K562 (cell line): ENCODE results near the gene MADCAM1. TPM values are rescaled to one million over a fixed set of nuclear protein-coding genes. Genes with fewer than 3 reads are reported as not detected.
A peak's percentile ranks its signal among the peaks of the same experiment; 100 is the strongest.

ENCODE experiments used
- BCL6 ChIP-seq: fragments of 250-450 bp; sonication (Bioruptor Pico); IDR thresholded peaks from 2 replicates; pipeline ENCODE4 v1.4.0; 2020
- CBX1 ChIP-seq: sonication (generic); IDR thresholded peaks from 2 replicates; pipeline ENCODE4 v1.6.1; 2016; ENCODE audit warnings: antibody characterized with exemption, low read depth, mild to moderate bottlenecking
- CTCF ChIP-seq, 3 experiments: IDR thresholded peaks in 2 of 3; conservative IDR thresholded peaks in 1 of 3; 2 replicates each; pipeline ENCODE4 v1.5.1; 2011 to 2012; ENCODE audit warnings: low read length in 3 of 3, mild to moderate bottlenecking in 3 of 3, control low read depth in 2 of 3, improper control_type of control experiment in 1 of 3, inconsistent platforms in 1 of 3, low read depth in 1 of 3, mixed read lengths in 1 of 3, moderate library complexity in 1 of 3; ENCODE audit not compliant: insufficient read depth in 2 of 3
- DNMT1 ChIP-seq: fragments of 450-650 bp; IDR thresholded peaks from 2 replicates; pipeline ENCODE4 v1.6.1; 2016; ENCODE audit warnings: antibody characterized with exemption, mild to moderate bottlenecking
- EGR1 ChIP-seq: fragments of 450-650 bp; conservative IDR thresholded peaks from 2 replicates; pipeline ENCODE4 v1.6.1; 2017; ENCODE audit warnings: mild to moderate bottlenecking
- EHMT2 ChIP-seq: fragments of 450-650 bp; IDR thresholded peaks from 2 replicates; pipeline ENCODE4 v1.6.1; 2018; ENCODE audit warnings: antibody characterized with exemption
- GATAD2A ChIP-seq: fragments of 450-650 bp; IDR thresholded peaks from 2 replicates; pipeline ENCODE4 v1.6.1; 2017
- GATAD2B ChIP-seq: fragments of 450-650 bp; IDR thresholded peaks from 2 replicates; pipeline ENCODE4 v1.6.1; 2017; ENCODE audit warnings: mild to moderate bottlenecking, borderline replicate concordance
- HMG20A ChIP-seq: fragments of 450-650 bp; formaldehyde crosslinking; conservative IDR thresholded peaks from 2 replicates; pipeline ENCODE4 v1.4.0; 2020; ENCODE audit warnings: mild to moderate bottlenecking, mixed read lengths
- IRF1 ChIP-seq: sonication (generic); formaldehyde crosslinking; IDR thresholded peaks from 2 replicates; pipeline ENCODE4 v1.8.0; 2022; ENCODE audit warnings: missing genetic modification reagents, mild to moderate bottlenecking, borderline replicate concordance
- IRF2 ChIP-seq: sonication (generic); formaldehyde crosslinking; IDR thresholded peaks from 2 replicates; pipeline ENCODE4 v1.8.1; 2022; ENCODE audit warnings: mild to moderate bottlenecking, missing genetic modification reagents
- KAT7 ChIP-seq: sonication (generic); formaldehyde crosslinking; IDR thresholded peaks from 2 replicates; pipeline ENCODE4 v1.8.0; 2022; ENCODE audit warnings: missing genetic modification reagents, mild to moderate bottlenecking, borderline replicate concordance
- MCM7 ChIP-seq, 2 experiments: fragments of 450-650 bp; IDR thresholded peaks; 2 replicates each; pipeline ENCODE4 v1.6.1; 2016 to 2018
- NCOR1 ChIP-seq: fragments of 450-650 bp; IDR thresholded peaks from 2 replicates; pipeline ENCODE4 v1.6.1; 2016; ENCODE audit warnings: mild to moderate bottlenecking, moderate library complexity
- NFYB ChIP-seq: IDR thresholded peaks from 2 replicates; pipeline ENCODE4 v1.6.1; 2011; ENCODE audit warnings: mild to moderate bottlenecking, moderate library complexity; ENCODE audit not compliant: insufficient read length; ENCODE audit errors: extremely low read depth
- PCBP1 ChIP-seq: fragments of 200-400 bp; formaldehyde crosslinking; IDR thresholded peaks from 2 replicates; pipeline ENCODE4 v1.6.1; 2018; ENCODE audit warnings: mild to moderate bottlenecking, low read depth, low read length; ENCODE audit not compliant: poor library complexity, severe bottlenecking
- RFX7 ChIP-seq: fragments of 250-450 bp; sonication (Bioruptor Pico); IDR thresholded peaks from 2 replicates; pipeline ENCODE4 v1.5.1; 2021; ENCODE audit warnings: mild to moderate bottlenecking
- SRF ChIP-seq, 2 experiments: fragments of 250-450, 450-650 bp in 1 of 2; sonication (Bioruptor Pico) in 1 of 2; sonication (generic) in 1 of 2; formaldehyde crosslinking; IDR thresholded peaks; 2 replicates each; pipeline versions ENCODE4 v1.5.0 to v1.5.1; 2020 to 2022; ENCODE audit warnings: mild to moderate bottlenecking in 1 of 2, missing genetic modification reagents in 1 of 2
- ZBTB34 ChIP-seq: fragments of 250-450 bp; sonication (Bioruptor Pico); IDR thresholded peaks from 2 replicates; pipeline ENCODE4 v1.8.0; 2021; ENCODE audit warnings: mild to moderate bottlenecking, moderate library complexity
- ZFP1 ChIP-seq: fragments of 450-650 bp; formaldehyde crosslinking; IDR thresholded peaks from 2 replicates; pipeline ENCODE4 v1.4.0; 2020; ENCODE audit warnings: mild to moderate bottlenecking, mixed read lengths
- ZNF347 ChIP-seq: fragments of 450-650 bp; formaldehyde crosslinking; IDR thresholded peaks from 2 replicates; pipeline ENCODE4 v1.4.0; 2020; ENCODE audit warnings: low read depth, mild to moderate bottlenecking, moderate library complexity
- ZNF589 ChIP-seq: fragments of 200-800 bp; sonication (Bioruptor generic); IDR thresholded peaks from 2 replicates; pipeline ENCODE4 v1.6.1; 2016; ENCODE audit warnings: low read depth, missing genetic modification characterization, missing compliant biosample characterization
- ZNF695 ChIP-seq: fragments of 450-650 bp; formaldehyde crosslinking; IDR thresholded peaks from 2 replicates; pipeline ENCODE4 v1.4.0; 2020; ENCODE audit warnings: mild to moderate bottlenecking, moderate library complexity
- ZNF778 ChIP-seq: fragments of 450-650 bp; formaldehyde crosslinking; IDR thresholded peaks from 2 replicates; pipeline ENCODE4 v1.4.0; 2020; ENCODE audit warnings: mild to moderate bottlenecking, moderate library complexity
- polyA plus RNA-seq, 8 experiments: library from polyadenylated mRNA; depleted of rRNA in 4 of 8; stranded (reverse) in 5 of 8; unstranded in 3 of 8; fragments of >200 nt; fragmentation: Nextera tagmentation in 2 of 8; fragmentation: Illumina TruSeq in 1 of 8; extraction: Ambion mirVana in 2 of 8; extraction: Trizol in 1 of 8; gene quantifications; 2 replicates each; pipeline versions ENCODE4 v1.2.1 to v1.2.3, GENCODE V29; 2011 to 2014; ENCODE audit warnings: inconsistent platforms in 1 of 8, missing spikeins in 1 of 8
- total RNA-seq, 7 experiments: library from RNA; depleted of rRNA in 6 of 7; stranded (reverse); fragments of >200 nt in 6 of 7; fragmentation: Illumina TruSeq in 2 of 7; extraction: Trizol in 2 of 7; gene quantifications; 2 replicates each; pipeline versions ENCODE4 v1.2.1 to v1.2.3, GENCODE V29; 2011 to 2021; ENCODE audit warnings: low replicate concordance in 1 of 7
- TF ChIP-seq, protein P1 (sequence below): fragments of 250-450 bp; sonication (Bioruptor Pico); IDR thresholded peaks from 2 replicates; pipeline ENCODE4 v1.4.0; 2020

Gene MADCAM1
- total and polyA plus RNA-seq, 9 of the 15 experiments (the other 6 are each of a cell fraction or from before 2014, with no cell fraction given): 0.09 to 0.36 (median 0.09) TPM; not detected in 6

DNA sequence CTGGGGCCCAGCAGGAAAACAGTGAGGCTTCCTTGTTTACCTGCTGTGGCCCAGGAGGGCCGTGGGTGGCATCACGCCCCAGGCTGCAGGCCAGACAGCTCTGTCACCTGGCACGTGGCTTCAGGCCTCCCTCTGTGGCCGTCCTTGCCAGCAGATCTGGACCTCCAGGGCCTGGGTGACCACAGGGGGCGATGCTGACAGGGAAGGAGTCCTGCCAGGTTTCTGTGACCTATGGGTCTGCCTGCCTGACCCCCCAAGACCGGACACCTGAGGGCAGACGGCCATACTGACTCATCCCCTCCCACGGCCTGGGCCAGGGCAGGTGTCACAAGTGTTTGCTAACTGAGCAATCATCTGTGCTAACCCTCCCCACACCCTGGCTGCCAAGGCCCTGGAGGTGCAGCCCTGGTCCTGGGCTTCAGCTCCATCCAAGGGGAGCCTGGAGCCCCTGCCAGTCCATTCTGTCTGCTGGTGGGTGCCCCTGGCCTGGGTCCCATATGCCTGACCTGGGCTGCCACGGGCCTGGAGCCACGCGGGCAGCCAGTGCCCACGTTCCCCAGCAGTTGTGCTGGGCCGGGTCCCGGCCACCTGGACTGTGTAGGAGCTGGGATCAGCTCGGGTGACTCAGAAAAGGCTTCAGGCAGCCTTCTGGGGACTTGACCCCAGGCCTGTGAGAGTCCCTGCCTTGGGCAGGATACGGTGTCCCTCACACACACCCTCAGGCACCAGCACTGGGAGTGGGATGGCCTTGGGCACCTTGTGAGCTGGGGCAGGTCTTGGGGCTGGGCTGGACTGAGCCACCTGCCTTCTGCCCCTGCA is 38.9 kb downstream of the MADCAM1 start (continued):
- no peak for TF ChIP-seq ZNF778 (CRISPR knock-in tag)
- 0 out of 2 replicates have a peak, but pooled peaks have one; percentile 24 for TF ChIP-seq IRF2 (CRISPR knock-in tag)
- no peak for TF ChIP-seq EHMT2
- TF ChIP-seq BCL6 (CRISPR knock-in tag): no peak
- TF ChIP-seq HMG20A (CRISPR knock-in tag): no peak
- TF ChIP-seq GATAD2B: no peak
- no peak for TF ChIP-seq RFX7
- TF ChIP-seq DNMT1: no peak
- TF ChIP-seq ZBTB34: no peak
- TF ChIP-seq NCOR1: no peak
- TF ChIP-seq IRF1: no peak
- TF ChIP-seq, protein P1, sequence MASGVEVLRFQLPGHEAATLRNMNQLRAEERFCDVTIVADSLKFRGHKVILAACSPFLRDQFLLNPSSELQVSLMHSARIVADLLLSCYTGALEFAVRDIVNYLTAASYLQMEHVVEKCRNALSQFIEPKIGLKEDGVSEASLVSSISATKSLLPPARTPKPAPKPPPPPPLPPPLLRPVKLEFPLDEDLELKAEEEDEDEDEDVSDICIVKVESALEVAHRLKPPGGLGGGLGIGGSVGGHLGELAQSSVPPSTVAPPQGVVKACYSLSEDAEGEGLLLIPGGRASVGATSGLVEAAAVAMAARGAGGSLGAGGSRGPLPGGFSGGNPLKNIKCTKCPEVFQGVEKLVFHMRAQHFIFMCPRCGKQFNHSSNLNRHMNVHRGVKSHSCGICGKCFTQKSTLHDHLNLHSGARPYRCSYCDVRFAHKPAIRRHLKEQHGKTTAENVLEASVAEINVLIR: no peak
- no peak for TF ChIP-seq ZNF347 (CRISPR knock-in tag)
- TF ChIP-seq ZFP1 (CRISPR knock-in tag): no peak
- no peak for TF ChIP-seq CBX1
- no peak for TF ChIP-seq ZNF589 (CRISPR knock-in tag)
- TF ChIP-seq EGR1: peak; percentile 19; the same call in 1 of the 2 replicates
- TF ChIP-seq MCM7 (IDR thresholded peaks at IDR 0.05): no peak
- TF ChIP-seq SRF (CRISPR knock-in tag; IDR thresholded peaks at IDR 0.05): no peak
- TF ChIP-seq PCBP1: peak; percentile 34
- TF ChIP-seq CTCF (IDR thresholded peaks at IDR 0.05 in 2 of 3, conservative IDR thresholded peaks at IDR 0.05 in 1 of 3; ENCODE audit: insufficient read depth in 2 of 3, low read depth in 1 of 3, low read length in 3 of 3): peak in 1 of 3 experiments; percentile 16; a peak in 1 of 6 replicates
- TF ChIP-seq NFYB: no peak
- no peak for TF ChIP-seq ZNF695
- TF ChIP-seq KAT7 (CRISPR knock-in tag): no peak
- no peak for TF ChIP-seq GATAD2A
